Fibroblast of mammary gland (primary cell): ENCODE data around the gene FEN1.

ENCODE experiments used
- DNase-seq: peaks from one replicate; pipeline ENCODE4 v3.0.0-alpha.2; 2010; ENCODE audit warnings: low read depth
- H3K4me3 ChIP-seq: 2 replicates; pipeline ENCODE4 v1.5.1; 2011; ENCODE audit warnings: low read depth, mild to moderate bottlenecking, low read length, moderate library complexity; ENCODE audit not compliant: control insufficient read depth
- CTCF ChIP-seq: conservative IDR thresholded peaks from 2 replicates; pipeline ENCODE4 v1.5.1; 2011; ENCODE audit warnings: low read depth, low read length, inconsistent platforms; ENCODE audit not compliant: control insufficient read depth, insufficient read depth

The FEN1 gene

GRCh38 chr11:61817471-61818202 lies 24.9 kb downstream of the FEN1 start:
- no peak for TF ChIP-seq CTCF
- H3K4me3 ChIP-seq = peak overlapping the region; percentile 83

DNA sequence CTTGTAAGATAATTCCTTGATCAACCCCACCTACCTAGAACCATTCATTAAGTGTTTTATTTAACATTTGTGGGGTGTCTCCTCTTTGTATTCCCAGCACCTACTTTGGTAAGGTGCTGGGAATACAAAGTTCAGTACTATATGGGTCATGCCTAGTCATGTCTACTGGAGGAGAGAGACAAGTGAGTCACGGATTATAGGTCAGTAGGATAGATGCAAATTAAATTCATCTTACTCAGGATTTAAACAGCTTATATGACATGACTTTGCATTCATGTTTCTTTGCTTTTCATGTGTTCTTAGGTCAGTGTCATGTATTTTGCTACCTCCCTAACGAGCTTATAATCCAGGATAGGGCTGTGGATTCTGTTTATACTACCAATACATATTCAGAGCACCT lies 27.5 kb downstream of the FEN1 start:
- no peak overlapping the region for H3K4me3 ChIP-seq
- TF ChIP-seq CTCF = no peak
- peak; percentile 85 for DNase-seq

More at GRCh38 chr11:61817471-61818202, 24.9 kb downstream of the FEN1 start:
- DNase-seq = no peak

DNA sequence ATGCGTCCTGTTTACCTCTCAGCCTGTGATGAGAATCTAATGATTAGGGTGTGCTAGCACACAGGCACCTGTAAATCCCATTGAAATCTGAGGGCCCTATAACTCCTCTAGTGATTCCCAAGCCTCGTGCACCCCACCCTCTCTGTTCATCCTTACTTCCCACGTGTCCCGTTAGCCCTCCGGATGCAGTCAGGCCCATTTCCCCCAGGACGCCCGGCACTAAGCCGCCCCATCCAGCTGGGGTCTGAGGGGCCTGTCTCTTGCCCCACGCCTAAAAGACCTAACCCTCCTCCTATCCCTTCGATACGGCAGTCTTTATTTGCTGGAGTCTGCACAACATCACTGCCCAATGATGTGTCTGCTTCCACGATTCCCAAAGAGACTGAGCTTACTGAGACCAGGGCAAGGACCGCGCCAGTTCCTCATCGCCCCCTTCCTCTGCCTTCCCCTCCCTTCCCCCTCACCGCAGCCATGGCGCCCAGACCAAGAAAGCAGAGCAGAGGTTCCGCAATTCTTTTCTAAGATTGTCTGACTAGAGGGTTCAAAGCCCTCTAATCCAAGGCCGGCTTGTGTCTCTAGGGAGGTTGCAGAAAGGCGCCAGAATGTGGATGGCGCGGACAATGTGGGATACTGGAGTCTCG lies 34.3 kb downstream of the FEN1 start:
- TF ChIP-seq CTCF = no peak
- no peak for DNase-seq
- peak overlapping the region; percentile 96 for H3K4me3 ChIP-seq

DNA sequence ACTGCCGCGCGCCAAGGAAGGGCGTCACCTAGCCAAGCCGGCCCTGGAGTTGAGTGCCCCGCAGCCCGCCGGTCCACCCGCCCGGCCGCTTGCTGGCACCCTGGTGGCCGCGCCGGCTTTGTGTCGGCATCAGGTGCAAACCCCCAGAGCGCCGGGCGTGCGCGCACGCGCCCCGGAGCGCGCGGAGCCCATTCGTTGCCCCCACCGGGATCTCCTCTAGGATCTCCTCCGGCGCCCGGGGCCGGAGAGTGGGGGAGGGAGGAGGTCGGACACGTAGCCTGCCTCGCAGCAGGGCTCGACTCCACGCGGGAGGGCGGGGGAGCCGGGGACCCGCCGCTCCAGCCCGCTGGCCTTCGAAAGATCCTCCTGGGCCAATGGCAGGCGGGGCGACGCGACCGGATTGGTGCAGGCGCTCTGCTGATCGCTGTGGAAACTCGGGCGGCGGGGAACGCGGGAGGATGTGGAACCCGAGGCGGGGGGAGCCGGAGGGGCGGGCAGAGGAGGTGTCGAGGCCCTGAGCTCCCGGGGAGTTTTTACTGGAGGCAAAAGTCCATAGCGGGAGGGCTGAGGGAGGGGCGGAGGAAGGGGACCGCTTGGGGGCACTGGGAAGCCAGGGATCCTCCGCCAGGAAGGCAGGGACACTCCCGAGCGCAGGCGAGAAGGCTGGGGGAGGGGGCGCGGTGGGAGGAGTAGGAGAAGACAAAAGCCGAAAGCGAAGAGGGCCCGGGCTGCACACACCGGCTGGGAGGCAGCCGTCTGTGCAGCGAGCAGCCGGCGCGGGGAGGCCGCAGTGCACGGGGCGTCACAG lies 35.1 kb downstream of the FEN1 start, which contains the start of gene FADS2:
Gene FADS2 (plus strand): TSS at position 730 of the 808 bp plus-strand sequence. CDS start 91 bp downstream, outside the sequence.
- peak; percentile 95 for DNase-seq
- no peak for TF ChIP-seq CTCF
- H3K4me3 ChIP-seq = peak within 1 kb of the TSS; percentile 96

DNA sequence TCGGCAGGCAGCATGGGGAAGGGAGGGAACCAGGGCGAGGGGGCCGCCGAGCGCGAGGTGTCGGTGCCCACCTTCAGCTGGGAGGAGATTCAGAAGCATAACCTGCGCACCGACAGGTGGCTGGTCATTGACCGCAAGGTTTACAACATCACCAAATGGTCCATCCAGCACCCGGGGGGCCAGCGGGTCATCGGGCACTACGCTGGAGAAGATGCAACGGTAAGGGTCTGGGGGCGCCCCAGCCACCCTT lies 35.6 kb downstream of the FEN1 start:
- peak overlapping the region; percentile 96 for H3K4me3 ChIP-seq
- DNase-seq = no peak
- no peak for TF ChIP-seq CTCF

DNA sequence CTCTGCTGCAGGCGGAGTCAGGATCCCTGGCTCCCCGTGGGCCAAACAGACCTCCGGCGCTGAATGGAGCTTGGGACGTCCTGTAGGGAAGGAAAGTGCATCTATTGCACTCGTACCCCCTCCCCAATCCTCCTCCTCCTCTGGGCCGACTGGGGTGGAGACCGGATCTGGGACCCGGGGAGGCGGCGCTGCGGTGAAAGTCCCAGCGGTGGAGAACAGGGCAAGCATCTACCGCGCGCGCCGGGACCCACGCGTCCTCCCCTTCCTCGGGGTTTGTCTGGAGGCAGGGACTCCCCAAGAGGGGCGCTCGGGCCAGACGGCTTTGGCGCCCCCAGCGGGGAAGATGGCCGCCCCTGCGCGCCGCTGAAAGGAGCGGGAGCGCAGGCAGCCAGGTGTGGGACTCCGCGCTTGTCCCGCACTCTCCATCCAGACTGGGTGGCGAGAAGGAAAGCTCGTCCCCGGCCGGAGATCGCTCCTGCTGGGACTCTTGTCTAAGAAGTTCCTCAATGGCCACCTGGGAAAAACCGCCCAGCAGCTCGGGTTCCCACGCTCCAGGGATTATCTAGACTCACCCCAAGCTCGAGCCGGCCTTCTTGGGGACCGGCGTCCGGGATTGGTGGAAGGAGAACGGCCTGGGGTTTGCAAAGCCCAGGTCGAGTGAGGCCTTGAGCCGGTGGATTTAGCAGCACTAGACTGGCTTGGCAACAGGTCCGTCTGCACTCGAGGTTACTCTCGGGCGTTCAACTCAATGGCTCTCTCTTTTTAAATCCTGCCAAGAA lies 36.1 kb downstream of the FEN1 start:
- DNase-seq = peak; percentile 18
- H3K4me3 ChIP-seq = peak overlapping the region; percentile 96
- TF ChIP-seq CTCF = peak; percentile 28
